Anterior cingulate cortex (tissue), 58 donors: ENCODE data around the gene DIRAS1.
"Not testable (repeated sequence)": the region's sequence is repeated elsewhere in the genome, so short reads cannot be mapped to it uniquely, and the experiment has no call there.

Experiments used
- DNase-seq, 58 donors: peaks; one replicate each; lab custom pipeline; 2025; lab: John Stamatoyannopoulos, UW

The DIRAS1 gene

DNA sequence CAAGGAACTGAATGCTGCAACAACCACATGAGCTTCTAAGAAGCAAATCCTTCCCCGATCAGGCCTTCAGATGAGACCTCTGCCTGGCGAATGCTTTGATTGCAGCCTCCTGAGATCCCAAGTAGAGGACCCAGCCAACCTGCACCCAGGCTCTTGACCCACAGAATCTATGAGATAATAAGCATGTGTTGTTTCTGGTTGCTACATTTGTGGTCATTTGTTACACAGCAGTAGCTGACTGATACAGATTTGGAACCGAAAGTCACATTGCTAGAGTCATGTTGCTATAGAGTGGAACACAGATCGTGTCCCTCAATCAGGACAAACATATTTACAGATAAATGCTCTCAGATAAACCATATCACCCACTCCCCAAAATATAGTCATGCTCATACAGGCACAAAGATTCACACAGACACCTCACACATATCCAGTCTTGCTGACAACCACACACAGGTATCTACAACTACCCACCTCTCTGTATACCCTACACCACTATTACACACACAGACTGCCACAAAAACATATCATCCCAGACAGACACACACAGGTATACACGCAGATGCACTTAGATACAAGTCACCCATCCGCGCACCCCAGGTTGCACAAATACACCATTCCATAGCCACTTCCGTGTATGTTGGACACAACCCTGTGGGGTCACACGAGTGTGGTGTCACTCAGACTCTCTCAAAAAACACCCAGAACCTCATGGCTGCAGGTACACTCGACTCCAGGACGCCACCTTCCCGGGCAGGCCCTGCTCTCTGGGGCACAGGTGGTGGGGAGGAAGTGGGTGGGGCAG is 5.5 kb downstream of the DIRAS1 start:
- DNase-seq = no peak

- DNase-seq = no peak
Measured at GRCh38 chr19:2714531-2715269, 6.5 kb downstream of the DIRAS1 start.

DNA sequence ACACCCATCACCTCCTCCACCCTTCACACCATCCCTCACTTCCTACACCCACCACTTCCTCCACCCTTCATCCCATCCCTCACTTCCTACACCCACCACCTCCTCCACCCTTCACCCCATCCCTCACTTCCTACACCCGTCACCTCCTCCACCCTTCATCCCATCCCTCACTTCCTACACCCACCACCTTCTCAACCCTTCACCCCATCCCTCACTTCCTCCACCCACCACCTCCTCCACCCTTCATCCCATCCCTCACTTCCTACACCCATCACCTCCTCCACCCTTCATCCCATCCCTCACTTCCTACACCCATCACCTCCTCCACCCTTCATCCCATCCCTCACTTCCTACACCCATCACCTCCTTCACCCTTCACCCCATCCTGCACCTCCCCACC is 7.1 kb downstream of the DIRAS1 start:
- not testable (repeated sequence) for DNase-seq

GRCh38 chr19:2713170-2713569 is 8.0 kb downstream of the DIRAS1 start:
- DNase-seq = not testable (repeated sequence)

DNA sequence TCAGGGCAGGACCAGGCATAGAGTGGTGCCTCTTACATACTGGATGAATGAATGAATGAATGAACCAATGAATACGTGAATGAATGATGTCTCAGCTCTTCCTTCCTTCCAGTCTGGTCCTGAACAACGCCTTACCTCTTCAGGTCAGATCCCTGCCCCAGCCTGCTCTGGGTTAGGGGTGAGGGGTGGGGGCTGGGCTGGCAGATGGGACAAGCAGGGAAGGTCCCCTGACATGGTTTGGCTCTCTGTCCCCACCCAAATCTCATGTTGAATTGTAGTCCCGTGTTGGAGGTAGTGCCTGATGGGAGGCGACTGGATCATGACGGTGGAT is 9.3 kb downstream of the DIRAS1 start:
- DNase-seq = no peak

DNA sequence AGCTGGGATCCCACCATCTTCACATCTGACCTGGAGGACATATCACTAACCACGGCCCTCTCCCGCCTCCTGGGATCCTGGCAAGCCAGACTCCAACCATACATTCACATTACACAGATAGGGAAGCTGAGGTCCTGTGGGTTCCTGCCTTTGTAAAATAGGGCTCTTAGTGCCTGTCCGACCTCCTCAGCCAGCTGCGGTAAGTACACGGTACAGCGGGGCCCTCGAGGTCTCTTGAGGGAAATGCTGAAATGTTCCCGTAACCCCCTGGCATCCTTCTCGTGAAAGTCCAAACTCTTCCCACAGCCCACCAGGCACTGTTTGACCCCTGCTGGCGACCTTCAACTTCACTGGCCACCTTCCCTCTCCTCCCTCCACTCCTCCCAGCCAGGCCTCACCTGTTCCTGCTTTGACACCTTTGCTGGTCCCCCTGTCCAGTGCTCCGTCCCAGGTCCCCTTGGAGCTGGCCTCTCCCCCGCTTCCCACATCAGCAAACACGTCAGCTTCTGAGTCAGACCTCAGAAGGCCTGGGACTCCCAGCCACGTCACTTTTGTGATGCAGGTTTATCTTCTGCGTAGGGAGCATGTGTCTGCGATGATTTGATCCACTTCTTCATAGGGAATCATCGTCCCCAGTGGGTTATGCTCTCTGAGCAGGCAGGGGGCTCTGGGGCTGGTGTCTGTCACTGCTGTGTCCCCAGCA is 9.8 kb downstream of the DIRAS1 start:
- DNase-seq = no peak

GRCh38 chr19:2706251-2706650 is 14.9 kb downstream of the DIRAS1 start:
- DNase-seq = no peak

GRCh38 chr19:2703691-2704216 is 17.4 kb downstream of the DIRAS1 start:
- DNase-seq = no peak

DNA sequence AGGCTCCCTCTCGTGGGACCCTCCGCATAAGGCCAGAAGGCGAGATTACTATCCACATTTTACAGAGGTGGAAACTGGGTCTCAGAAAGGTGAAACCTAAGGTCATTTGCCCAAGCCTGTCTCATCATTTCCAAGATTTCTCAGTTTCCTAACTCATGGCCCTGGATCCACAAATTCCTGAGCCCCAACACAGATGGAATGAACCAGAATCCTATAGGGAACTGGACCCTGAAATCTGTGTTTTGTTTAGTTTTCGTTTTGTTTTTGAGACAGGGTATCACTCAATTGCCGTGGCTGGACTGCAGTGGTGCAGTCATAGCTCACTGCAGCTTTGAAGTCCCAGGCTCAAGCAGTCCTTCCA is 18.1 kb downstream of the DIRAS1 start:
- DNase-seq = no peak

GRCh38 chr19:2702170-2703076 is 18.7 kb downstream of the DIRAS1 start, which contains the start of gene GNG7:
TSS of gene GNG7 (minus strand) at chr19:2702694. CDS start at chr19:2520688, 182,006 bp downstream.
- DNase-seq = peak in 57 of 58 donors; percentile 36 to 97 (median 90)

GRCh38 chr19:2701361-2702169 is 19.6 kb downstream of the DIRAS1 start:
- DNase-seq = no peak

DNA sequence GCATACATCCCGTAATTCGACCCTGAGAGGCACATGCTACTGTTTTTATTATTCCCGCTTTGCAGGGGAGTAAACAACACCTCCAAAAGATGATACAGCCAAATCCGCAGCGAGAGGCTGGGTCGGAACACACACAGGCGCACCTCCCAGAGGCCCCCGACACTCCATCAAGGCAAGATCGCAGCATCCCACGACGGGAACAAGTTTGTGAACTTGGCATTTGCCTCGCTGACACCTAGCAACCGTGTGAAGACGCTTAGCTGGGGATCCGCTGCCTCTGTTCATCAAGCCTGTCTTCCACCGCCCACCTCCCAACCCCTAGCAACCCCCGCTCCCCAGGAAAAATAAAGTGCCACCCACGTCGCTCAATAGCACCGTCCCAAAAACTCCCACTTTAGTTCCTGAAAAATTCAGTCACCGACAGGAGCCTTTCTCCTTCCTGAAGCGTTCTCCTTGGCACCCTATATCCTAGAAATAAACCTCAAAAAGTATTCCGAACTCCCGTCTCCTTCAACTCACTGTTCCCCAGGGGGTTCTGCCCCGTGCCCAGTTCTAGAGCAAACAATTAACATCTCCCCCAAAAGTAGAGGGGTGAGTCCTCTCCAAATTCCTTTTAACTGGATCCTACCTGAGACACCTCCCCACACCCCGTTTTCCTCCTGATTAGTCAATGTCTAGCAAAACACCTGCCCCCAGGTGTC is 20.4 kb downstream of the DIRAS1 start:
- peak in 10 of 58 donors; percentile 13 to 72 (median 32) for DNase-seq

DNA sequence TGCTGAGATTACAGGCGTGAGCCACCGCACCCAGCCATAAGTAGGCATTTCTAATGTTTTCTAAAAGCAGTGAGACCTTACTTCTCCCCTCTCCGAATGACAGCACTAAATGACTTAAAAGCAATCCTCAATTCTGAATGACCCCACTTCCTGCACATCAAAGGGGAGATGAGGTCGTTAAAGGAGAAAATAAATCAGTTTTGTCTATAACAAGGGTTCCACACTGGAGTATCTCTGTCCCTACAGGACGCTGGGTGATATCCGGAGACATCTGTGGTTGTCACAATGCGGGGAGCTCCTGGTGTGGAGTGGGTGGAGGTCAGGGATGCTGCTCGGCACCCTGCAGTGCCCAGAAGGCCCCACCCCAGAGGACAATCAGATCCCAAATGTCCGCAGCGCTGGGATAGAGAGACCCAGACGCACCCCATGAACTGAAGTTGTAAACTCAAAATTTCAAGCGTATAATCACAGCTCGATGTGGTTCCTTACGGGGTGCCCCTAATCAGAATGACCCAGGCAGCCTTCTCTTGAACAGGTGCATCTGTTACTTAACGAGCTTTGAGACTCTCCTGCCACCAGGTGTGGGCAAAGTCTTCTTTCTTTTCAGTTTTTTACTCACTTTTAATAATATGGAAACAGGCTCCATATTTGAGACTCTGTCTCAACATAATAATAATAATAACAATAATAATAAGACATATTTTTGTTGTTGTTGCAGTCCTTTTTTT is 21.6 kb downstream of the DIRAS1 start:
- DNase-seq = peak in 1 of 58 donors; percentile 32

- peak in 13 of 58 donors; percentile 17 to 49 (median 34) for DNase-seq
Measured at GRCh38 chr19:2694196-2694595, 27.0 kb downstream of the DIRAS1 start.

DNA sequence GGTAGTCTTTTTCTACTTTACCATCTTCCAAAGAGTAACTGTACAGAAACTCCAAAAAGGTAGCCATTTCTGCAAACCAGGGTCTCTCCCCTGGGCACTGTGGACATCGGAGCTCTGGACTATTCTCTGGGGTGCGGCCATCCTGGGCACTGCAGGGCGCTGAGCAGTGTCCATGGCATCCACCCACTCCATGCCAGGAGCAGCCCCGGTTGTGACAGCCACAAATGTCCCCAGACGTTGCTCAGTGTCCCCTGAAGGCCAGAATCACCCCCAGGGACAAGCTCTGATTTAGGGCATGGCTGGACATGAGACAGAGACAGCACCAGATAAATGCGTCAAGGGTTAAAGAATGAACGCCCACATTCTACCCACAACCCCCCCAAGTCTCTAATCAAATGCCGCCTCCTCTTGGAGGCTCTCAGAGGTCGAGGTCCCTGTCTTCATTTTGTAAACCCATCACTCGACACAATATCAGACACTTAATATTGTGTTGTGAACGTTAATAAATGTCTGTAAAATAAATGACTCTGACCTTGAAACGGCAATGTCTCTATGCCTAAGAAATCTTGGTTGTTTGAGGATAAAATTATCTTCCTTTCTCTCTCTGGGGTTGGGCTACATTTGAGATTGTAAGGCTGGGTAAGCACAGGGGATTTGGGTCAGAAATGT is 27.5 kb downstream of the DIRAS1 start:
- DNase-seq = peak in 1 of 58 donors; percentile 10

DNA sequence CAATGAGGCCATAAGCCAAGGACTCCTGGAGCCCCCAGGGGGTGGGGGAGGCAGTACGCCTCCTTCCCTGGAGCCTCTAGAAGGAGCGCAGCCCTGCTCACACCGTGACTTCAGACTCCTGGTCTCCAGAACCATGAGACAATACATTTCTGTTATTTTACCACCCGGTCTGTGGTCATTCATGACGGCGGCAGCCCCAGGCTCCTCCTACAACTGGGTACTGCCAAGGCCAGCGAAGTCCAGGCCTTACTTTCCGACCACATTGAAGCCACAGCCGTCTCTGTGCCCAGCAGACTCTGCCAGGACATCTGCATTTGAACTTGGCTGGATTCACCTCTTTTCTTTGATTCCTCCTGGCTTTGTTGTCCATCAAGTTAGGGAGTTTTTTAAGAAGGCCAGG is 29.2 kb downstream of the DIRAS1 start:
- peak in 54 of 58 donors; percentile 21 to 94 (median 72) for DNase-seq

DNA sequence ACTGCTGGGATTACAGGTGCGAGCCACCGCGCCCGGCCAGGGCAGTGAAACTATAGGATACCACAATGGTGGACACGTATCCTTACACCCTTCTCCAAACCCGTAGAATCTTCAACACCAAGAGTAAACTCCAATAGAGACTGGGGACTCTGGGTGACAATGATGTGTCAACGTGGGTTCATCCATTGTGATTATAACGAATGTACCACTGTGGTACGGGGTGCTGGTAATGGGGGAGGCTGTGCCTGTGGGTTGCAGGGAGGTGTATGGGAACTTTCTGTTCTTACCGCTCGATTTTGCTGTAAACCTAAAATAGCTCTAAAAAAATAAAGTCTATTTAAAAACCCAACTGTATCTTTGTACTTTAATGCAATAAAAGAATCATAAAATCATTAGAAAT is 30.3 kb downstream of the DIRAS1 start:
- no peak for DNase-seq
